Thyroid gland (tissue), 4 donors: ENCODE results near the gene PTPN11. TPM values are rescaled to one million over a fixed set of nuclear protein-coding genes. Genes with fewer than 3 reads are reported as not detected.
"Not testable (repeated sequence)": the region's sequence is repeated elsewhere in the genome, so short reads cannot be mapped to it uniquely, and the experiment has no call there.

Source experiments
- DNase-seq, 2 donors: peaks; one replicate each; pipeline ENCODE4 v3.0.0-alpha.2; 2019
- H3K27ac ChIP-seq, 3 donors: fragments of 200-600 bp; sonication (generic); 1 replicate in 2 of 3; 2 replicates in 1 of 3; pipeline ENCODE4 v1.5.1; 2016 to 2019; ENCODE audit warnings: mild to moderate bottlenecking in 1 of 3, moderate library complexity in 1 of 3
- H3K27me3 ChIP-seq: fragments of 200-600 bp; sonication (generic); one replicate; pipeline ENCODE4 v1.5.1; 2019
- H3K36me3 ChIP-seq, 2 donors: fragments of 200-600 bp; sonication (generic); one replicate each; pipeline ENCODE4 v1.5.1; 2016 to 2019
- H3K4me1 ChIP-seq, 2 donors: fragments of 200-600 bp; sonication (generic); one replicate each; pipeline ENCODE4 v1.5.1; 2017 to 2019
- H3K4me3 ChIP-seq, 3 donors: fragments of 200-600 bp; sonication (generic); replicated peaks in 1 of 3; 1 replicate in 2 of 3; 2 replicates in 1 of 3; pipeline ENCODE4 v1.5.1; 2016; ENCODE audit warnings: mild to moderate bottlenecking in 1 of 3
- H3K9me3 ChIP-seq: fragments of 200-600 bp; sonication (generic); one replicate; pipeline ENCODE4 v1.5.1; 2017
- POLR2A ChIP-seq, 2 donors: fragments of 450-650 bp; IDR thresholded peaks; one replicate each; pipeline ENCODE4 v1.6.1; 2017; ENCODE audit warnings: antibody characterized with exemption in 2 of 2, mild to moderate bottlenecking in 2 of 2, moderate library complexity in 1 of 2
- WGBS, 2 donors: methylation state at CpG; one replicate each; pipeline ENCODE4 v1.1.5; 2017; 5-methylcytosine and 5-hydroxymethylcytosine counted together
- intact Hi-C: fragments of 100-400 bp; cut with DNase I; formaldehyde crosslinking; loops from one replicate; pipeline ENCODE4 v1.15.1; 2023
- total RNA-seq, 4 donors: library from RNA; depleted of rRNA; stranded (reverse); fragments of >200 nt; gene quantifications; one replicate each; pipeline ENCODE4 v1.2.3, GENCODE V29; 2016
- TF ChIP-seq, protein P1 (sequence below), 6 experiments: fragments of 200-600 bp in 3 of 6; fragments of 450-650 bp in 3 of 6; sonication (generic) in 3 of 6; IDR thresholded peaks; one replicate each; pipeline ENCODE4 v1.5.1; 2016 to 2019; ENCODE audit warnings: antibody characterized with exemption in 6 of 6, mild to moderate bottlenecking in 2 of 6, inconsistent platforms in 1 of 6, moderate library complexity in 1 of 6

Gene PTPN11
- total RNA-seq, 4 donors from 2014 or later: 75.8 to 99.6 (median 78.5) TPM

DNA sequence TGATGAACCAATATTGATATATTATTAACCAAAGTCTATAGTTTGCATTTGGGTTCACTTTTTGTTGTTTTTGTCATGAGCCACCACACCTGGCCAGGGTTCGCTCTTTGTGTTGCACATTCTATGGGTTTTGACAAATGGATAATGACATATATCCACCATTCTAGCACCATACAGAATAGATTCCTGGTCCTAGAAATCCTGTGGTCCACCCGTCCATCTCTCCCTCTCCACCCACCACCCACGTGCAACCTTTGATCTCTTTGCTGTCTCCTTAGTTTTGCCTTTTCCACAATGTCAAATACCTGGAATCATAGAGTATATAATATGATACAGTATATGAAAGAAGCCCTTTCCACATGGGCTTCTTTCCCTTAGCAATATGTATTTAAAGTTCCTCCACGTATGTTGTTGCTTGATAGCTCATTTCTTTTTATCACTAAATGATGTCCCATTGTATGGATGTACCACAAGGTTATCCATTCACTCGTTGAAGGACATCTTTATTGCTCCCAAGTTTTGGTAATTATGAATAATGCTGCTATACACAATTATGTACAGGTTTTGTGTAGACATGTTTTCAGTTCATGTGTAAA is 16.7 kb upstream of the PTPN11 start:
- Histone ChIP-seq H3K4me3 (no peak overlapping the region), H3K36me3 (peaks cover 20 to 26% of the 10 kb centered on the region in 2 donors), H3K4me1 (no peaks in the 10 kb centered on the region), H3K27ac (no peak overlapping the region), H3K9me3 (no peaks in the 10 kb centered on the region), H3K27me3 (no peaks in the 10 kb centered on the region)
- no peak for TF ChIP-seq POLR2A (IDR thresholded peaks at IDR 0.05)
- TF ChIP-seq, protein P1, sequence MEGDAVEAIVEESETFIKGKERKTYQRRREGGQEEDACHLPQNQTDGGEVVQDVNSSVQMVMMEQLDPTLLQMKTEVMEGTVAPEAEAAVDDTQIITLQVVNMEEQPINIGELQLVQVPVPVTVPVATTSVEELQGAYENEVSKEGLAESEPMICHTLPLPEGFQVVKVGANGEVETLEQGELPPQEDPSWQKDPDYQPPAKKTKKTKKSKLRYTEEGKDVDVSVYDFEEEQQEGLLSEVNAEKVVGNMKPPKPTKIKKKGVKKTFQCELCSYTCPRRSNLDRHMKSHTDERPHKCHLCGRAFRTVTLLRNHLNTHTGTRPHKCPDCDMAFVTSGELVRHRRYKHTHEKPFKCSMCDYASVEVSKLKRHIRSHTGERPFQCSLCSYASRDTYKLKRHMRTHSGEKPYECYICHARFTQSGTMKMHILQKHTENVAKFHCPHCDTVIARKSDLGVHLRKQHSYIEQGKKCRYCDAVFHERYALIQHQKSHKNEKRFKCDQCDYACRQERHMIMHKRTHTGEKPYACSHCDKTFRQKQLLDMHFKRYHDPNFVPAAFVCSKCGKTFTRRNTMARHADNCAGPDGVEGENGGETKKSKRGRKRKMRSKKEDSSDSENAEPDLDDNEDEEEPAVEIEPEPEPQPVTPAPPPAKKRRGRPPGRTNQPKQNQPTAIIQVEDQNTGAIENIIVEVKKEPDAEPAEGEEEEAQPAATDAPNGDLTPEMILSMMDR (IDR thresholded peaks at IDR 0.05): no peak
- DNase-seq: no peak
- WGBS, 2 donors: 73 to 81% methylated on average over 5 of the region's 5 CpGs
- intact Hi-C loops: no loop called here

GRCh38 chr12:112406519-112407488 is 11.9 kb upstream of the PTPN11 start:
- Histone ChIP-seq H3K36me3 (peaks cover 33 to 37% of the 10 kb centered on the region in 2 donors), H3K4me1 (peaks cover 0 to 14% of the 10 kb centered on the region in 2 donors), H3K9me3 (no peaks in the 10 kb centered on the region), H3K4me3 (no peak overlapping the region), H3K27me3 (no peaks in the 10 kb centered on the region), H3K27ac (no peak overlapping the region)
- intact Hi-C loops: no loop called here
- WGBS, 2 donors: 85 to 90% methylated on average over 11 of the region's 11 CpGs
- no peak for DNase-seq
- no peak for TF ChIP-seq POLR2A (IDR thresholded peaks at IDR 0.05)
- TF ChIP-seq, protein P1 (IDR thresholded peaks at IDR 0.05): no peak

- H3K27ac ChIP-seq, H3K4me3 ChIP-seq: not testable (repeated sequence)
- 88% methylated on average over 6 of the region's 6 CpGs for WGBS, 2 donors
These were observed 11.1 kb upstream of the PTPN11 start for GRCh38 chr12:112407683-112408082.

DNA sequence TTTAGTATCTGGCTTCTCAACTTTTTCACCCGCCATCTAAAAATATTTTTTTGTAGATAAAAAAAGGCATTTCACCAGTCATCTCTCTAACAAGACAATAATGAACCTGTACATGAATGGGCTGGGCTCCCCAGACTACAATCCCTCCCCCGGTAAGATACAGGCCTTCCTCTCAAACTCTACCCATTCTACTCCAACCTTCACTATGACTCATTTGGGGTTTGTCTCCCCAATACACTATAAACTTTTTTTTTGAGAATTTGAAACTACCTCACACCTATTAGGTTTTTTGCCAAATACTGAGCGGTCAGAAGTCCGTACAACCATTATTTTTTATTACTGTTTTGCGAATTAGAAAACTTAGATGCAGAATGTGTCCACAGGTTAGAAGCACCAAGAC is 10.1 kb upstream of the PTPN11 start:
- Histone ChIP-seq H3K9me3 (no peaks in the 10 kb centered on the region), H3K36me3 (peaks cover 33 to 37% of the 10 kb centered on the region in 2 donors), H3K27me3 (no peaks in the 10 kb centered on the region), H3K27ac (peak overlapping the region; percentile 78 to 99 (median 90)), H3K4me3 (peak overlapping the region; percentile 55 to 84 (median 69)), H3K4me1 (peaks cover 0 to 14% of the 10 kb centered on the region in 2 donors)
- DNase-seq: no peak
- 22% methylated on average over 5 of the region's 5 CpGs for WGBS, 2 donors
- intact Hi-C loops: no loop called here
- TF ChIP-seq, protein P1 (IDR thresholded peaks at IDR 0.05): no peak
- no peak for TF ChIP-seq POLR2A (IDR thresholded peaks at IDR 0.05)

More at GRCh38 chr12:112407683-112408082, 11.1 kb upstream of the PTPN11 start:
- peaks cover 0 to 14% of the 10 kb centered on the region in 2 donors for H3K4me1 ChIP-seq
- H3K9me3 ChIP-seq, intact Hi-C loops, H3K27me3 ChIP-seq, DNase-seq: not testable (repeated sequence)
- peaks cover 33 to 37% of the 10 kb centered on the region in 2 donors for H3K36me3 ChIP-seq

- H3K4me3 ChIP-seq: peak within 1 kb of the TSS; percentile 55 to 84 (median 69)
- peaks cover 0 to 14% of the 10 kb centered on the region in 2 donors for H3K4me1 ChIP-seq
- intact Hi-C loops: no loop called here
These were observed 9.5 kb upstream of the PTPN11 start, which contains the start of gene RPL6 for GRCh38 chr12:112409064-112409905. RPL6 (minus strand) TSS chr12:112409605; CDS start chr12:112408656, 949 bp downstream.

More at GRCh38 chr12:112409064-112409905, 9.5 kb upstream of the PTPN11 start, which contains the start of gene RPL6:
- H3K27ac ChIP-seq: peak within 1 kb of the TSS; percentile 78 to 99 (median 90)
- WGBS, 2 donors: 9 to 13% methylated on average over 37 to 46 of the region's 46 CpGs
- DNase-seq: peak; percentile 81 to 84
- peaks cover 32 to 37% of the 10 kb centered on the region in 2 donors for H3K36me3 ChIP-seq
- no peaks in the 10 kb centered on the region for H3K9me3 ChIP-seq
- peak in 1 of 2 donors; percentile 87 for TF ChIP-seq POLR2A (IDR thresholded peaks at IDR 0.05)
- TF ChIP-seq, protein P1 (IDR thresholded peaks at IDR 0.05): no peak
- no peaks in the 10 kb centered on the region for H3K27me3 ChIP-seq
